Endothelial cell (in vitro differentiated cells): ENCODE results near the gene CTCF. TPM values are rescaled to one million over a fixed set of nuclear protein-coding genes. Genes with fewer than 3 reads are reported as not detected.

ENCODE experiments used
- DNase-seq: peaks from one replicate; pipeline ENCODE4 v3.0.0; 2021; ENCODE audit warnings: low spot score
- H3K27ac Mint-ChIP-seq: one replicate; pipeline ENCODE4 v1.8.0; 2021; ENCODE audit warnings: mixed read lengths, inconsistent platforms; ENCODE audit not compliant: unreplicated experiment
- H3K27me3 Mint-ChIP-seq: one replicate; pipeline ENCODE4 v1.8.0; 2021; ENCODE audit warnings: mild to moderate bottlenecking, moderate library complexity, mixed read lengths, inconsistent platforms; ENCODE audit not compliant: unreplicated experiment
- H3K36me3 Mint-ChIP-seq: one replicate; pipeline ENCODE4 v1.8.0; 2021; ENCODE audit warnings: mild to moderate bottlenecking, low read depth, mixed read lengths, inconsistent platforms; ENCODE audit not compliant: unreplicated experiment
- H3K4me1 Mint-ChIP-seq: one replicate; pipeline ENCODE4 v1.8.0; 2021; ENCODE audit warnings: mild to moderate bottlenecking, mixed read lengths, inconsistent platforms; ENCODE audit not compliant: unreplicated experiment
- H3K4me3 Mint-ChIP-seq: one replicate; pipeline ENCODE4 v1.8.0; 2021; ENCODE audit warnings: mild to moderate bottlenecking, mixed read lengths, inconsistent platforms; ENCODE audit not compliant: unreplicated experiment
- H3K9me3 Mint-ChIP-seq: one replicate; pipeline ENCODE4 v1.8.0; 2021; ENCODE audit warnings: mixed read lengths, inconsistent platforms; ENCODE audit not compliant: unreplicated experiment
- CTCF ChIP-seq: fragments of 200-600 bp; sonication (generic); IDR thresholded peaks from one replicate; pipeline ENCODE4 v1.5.0; 2021; ENCODE audit warnings: antibody characterized with exemption; ENCODE audit not compliant: unreplicated experiment
- total RNA-seq: library from RNA; stranded (reverse); fragmentation: NEBNext Ultra II Directional; extraction: Animal tissue kit (Norgen Biotek cat#: 25700); gene quantifications from one replicate; pipeline ENCODE4 v1.2.1, GENCODE V29; 2021; ENCODE audit not compliant: unreplicated experiment

Gene CTCF
- total RNA-seq, 1 donor from 2014 or later, result 40.1 TPM

- no peak overlapping the region for H3K27ac Mint-ChIP-seq
Measured at GRCh38 chr16:67679935-67680897, 117.9 kb downstream of the CTCF start.

GRCh38 chr16:67683767-67684166 is 121.4 kb downstream of the CTCF start:
- Mint-ChIP-seq H3K36me3 (peaks cover 13% of the 10 kb centered on the region), H3K9me3 (no peaks in the 10 kb centered on the region), H3K27ac (no peak overlapping the region), H3K27me3 (no peaks in the 10 kb centered on the region), H3K4me1 (peaks cover 9% of the 10 kb centered on the region), H3K4me3 (peak overlapping the region; percentile 12)
- no peak for DNase-seq
- no peak for TF ChIP-seq CTCF

More at GRCh38 chr16:67679935-67680897, 117.9 kb downstream of the CTCF start:
- no peaks in the 10 kb centered on the region for H3K27me3 Mint-ChIP-seq
- TF ChIP-seq CTCF, result no peak
- DNase-seq, result no peak
- no peaks in the 10 kb centered on the region for H3K9me3 Mint-ChIP-seq
- peaks cover 8% of the 10 kb centered on the region for H3K36me3 Mint-ChIP-seq
- H3K4me3 Mint-ChIP-seq, result no peak overlapping the region
- H3K4me1 Mint-ChIP-seq, result peaks cover 4% of the 10 kb centered on the region

GRCh38 chr16:67685388-67686112 is 123.2 kb downstream of the CTCF start:
- TF ChIP-seq CTCF, result no peak
- Mint-ChIP-seq H3K4me3 (no peak overlapping the region), H3K9me3 (no peaks in the 10 kb centered on the region), H3K27ac (peak overlapping the region; percentile 58), H3K36me3 (peaks cover 13% of the 10 kb centered on the region), H3K4me1 (peaks cover 9% of the 10 kb centered on the region), H3K27me3 (no peaks in the 10 kb centered on the region)
- no peak for DNase-seq

Other genes with a start within 250 kb of the CTCF start
- gene KCTD19, start 235.8 kb upstream of the CTCF start, total RNA-seq, result 2.0 TPM
- gene LRRC36, start 235.7 kb upstream of the CTCF start, total RNA-seq, result 24.1 TPM
- 1.1 TPM for gene TPPP3, start 169.0 kb upstream of the CTCF start, total RNA-seq
- gene ZDHHC1, start 146.0 kb upstream of the CTCF start, total RNA-seq, result 7.2 TPM
- 3.3 TPM for gene HSD11B2, start 131.4 kb upstream of the CTCF start, total RNA-seq
- 107 TPM for gene ATP6V0D1, start 81.4 kb upstream of the CTCF start, total RNA-seq
- not detected for gene AGRP, start 79.0 kb upstream of the CTCF start, total RNA-seq
- gene RIPOR1, start 33.7 kb upstream of the CTCF start, total RNA-seq, result 184 TPM
- gene CARMIL2, start 82.6 kb downstream of the CTCF start, total RNA-seq, result 3.6 TPM
- 27.1 TPM for gene ACD, start 97.7 kb downstream of the CTCF start, total RNA-seq
- 1.2 TPM for gene PARD6A, start 98.4 kb downstream of the CTCF start, total RNA-seq
- 9.9 TPM for gene ENKD1, start 104.2 kb downstream of the CTCF start, total RNA-seq
- gene C16orf86, start 104.3 kb downstream of the CTCF start, total RNA-seq, result 1.8 TPM
- 44.2 TPM for gene GFOD2, start 156.8 kb downstream of the CTCF start, total RNA-seq
- gene RANBP10, start 244.0 kb downstream of the CTCF start, total RNA-seq, result 19.5 TPM
- 2.8 TPM for gene TSNAXIP1, start 244.4 kb downstream of the CTCF start, total RNA-seq